Measurements from ENCODE around the gene ASAP2.

The ASAP2 gene

DNA sequence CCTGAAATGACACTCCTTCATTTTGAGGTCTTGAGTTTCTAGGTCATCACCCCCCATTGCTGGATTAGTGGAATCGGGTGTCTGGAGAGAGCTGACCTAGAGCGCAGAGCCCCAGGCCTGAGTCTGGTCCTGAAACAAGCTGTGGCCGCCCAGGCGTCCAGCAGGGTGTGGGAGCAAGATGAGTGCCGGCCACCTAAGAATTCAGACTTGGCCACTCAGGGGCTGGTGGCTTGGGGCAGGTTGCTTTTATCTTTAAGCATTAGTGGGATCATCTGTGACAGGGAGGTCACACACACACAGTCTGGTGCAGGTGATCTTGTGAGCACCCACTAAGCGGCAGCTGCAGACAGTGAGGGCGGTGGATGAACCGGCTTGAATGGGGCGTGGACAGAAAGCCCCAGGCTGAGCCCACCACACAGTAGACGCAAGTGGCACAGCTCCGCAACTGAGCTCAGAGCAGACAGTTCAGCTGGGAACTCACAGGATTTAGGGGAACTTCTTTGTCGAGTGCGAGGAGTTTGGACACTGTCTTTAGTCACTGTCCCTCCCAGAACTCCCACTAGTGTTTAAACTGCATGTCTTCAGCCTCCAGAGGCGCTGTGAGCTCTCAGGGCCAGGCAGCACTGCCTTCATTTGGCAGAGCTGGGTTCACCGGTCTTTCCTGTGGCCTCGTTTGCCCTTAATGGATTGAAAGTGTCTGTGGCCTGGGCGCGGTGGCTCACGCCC is 195.2 kb downstream of the ASAP2 start:
- TF ChIP-seq, protein P1, sequence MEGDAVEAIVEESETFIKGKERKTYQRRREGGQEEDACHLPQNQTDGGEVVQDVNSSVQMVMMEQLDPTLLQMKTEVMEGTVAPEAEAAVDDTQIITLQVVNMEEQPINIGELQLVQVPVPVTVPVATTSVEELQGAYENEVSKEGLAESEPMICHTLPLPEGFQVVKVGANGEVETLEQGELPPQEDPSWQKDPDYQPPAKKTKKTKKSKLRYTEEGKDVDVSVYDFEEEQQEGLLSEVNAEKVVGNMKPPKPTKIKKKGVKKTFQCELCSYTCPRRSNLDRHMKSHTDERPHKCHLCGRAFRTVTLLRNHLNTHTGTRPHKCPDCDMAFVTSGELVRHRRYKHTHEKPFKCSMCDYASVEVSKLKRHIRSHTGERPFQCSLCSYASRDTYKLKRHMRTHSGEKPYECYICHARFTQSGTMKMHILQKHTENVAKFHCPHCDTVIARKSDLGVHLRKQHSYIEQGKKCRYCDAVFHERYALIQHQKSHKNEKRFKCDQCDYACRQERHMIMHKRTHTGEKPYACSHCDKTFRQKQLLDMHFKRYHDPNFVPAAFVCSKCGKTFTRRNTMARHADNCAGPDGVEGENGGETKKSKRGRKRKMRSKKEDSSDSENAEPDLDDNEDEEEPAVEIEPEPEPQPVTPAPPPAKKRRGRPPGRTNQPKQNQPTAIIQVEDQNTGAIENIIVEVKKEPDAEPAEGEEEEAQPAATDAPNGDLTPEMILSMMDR (IDR thresholded peaks at IDR 0.05; ENCODE audit: low read depth, low read length, missing control alignments), result no peak
- H3K36me3 ChIP-seq (replicated peaks), result peaks cover 49% of the 10 kb centered on the region
- in situ Hi-C loops (cut with HindIII; ENCODE audit: low pct_ligation_motif_present, low sequenced_read_pairs), result no loop called here
- no peak overlapping the region for H3K27ac ChIP-seq
- no peak for DNase-seq
- H3K27me3 ChIP-seq (replicated peaks), result no peaks in the 10 kb centered on the region
- no peak overlapping the region for H3K4me3 ChIP-seq (ENCODE audit: low read depth, low read length)

DNA sequence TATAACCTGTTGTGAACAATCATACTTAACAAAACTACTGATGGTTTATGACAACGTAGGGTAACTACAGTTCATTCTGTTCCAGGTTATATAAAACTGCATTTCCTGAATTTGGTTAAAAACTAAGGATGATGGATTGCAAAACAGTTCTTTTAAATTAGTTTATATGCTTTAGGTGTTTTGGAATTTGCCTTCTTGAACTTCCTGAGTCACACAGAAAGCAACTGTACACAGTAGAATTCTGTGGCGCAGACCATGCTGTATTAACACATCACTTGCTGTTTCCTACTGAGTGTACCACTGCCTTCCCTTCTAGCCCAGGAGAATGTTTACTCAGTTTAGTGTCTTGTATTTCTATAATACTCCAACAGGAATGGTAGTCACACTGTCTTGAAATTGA is 197.3 kb downstream of the ASAP2 start:
- Histone ChIP-seq H3K27ac (no peak overlapping the region), H3K27me3 (replicated peaks) (no peaks in the 10 kb centered on the region), H3K4me3 (ENCODE audit: low read depth, low read length) (no peak overlapping the region), H3K36me3 (replicated peaks) (peaks cover 62% of the 10 kb centered on the region)
- TF ChIP-seq, protein P1 (IDR thresholded peaks at IDR 0.05; ENCODE audit: low read depth, low read length, missing control alignments), result no peak
- in situ Hi-C loops (cut with HindIII; ENCODE audit: low pct_ligation_motif_present, low sequenced_read_pairs), result no loop called here
- DNase-seq, result peak; percentile 37

- in situ Hi-C loops (cut with HindIII; ENCODE audit: low pct_ligation_motif_present, low sequenced_read_pairs), result no loop called here
- Histone ChIP-seq H3K36me3 (replicated peaks) (peaks cover 61% of the 10 kb centered on the region), H3K27ac (no peak overlapping the region), H3K27me3 (replicated peaks) (no peaks in the 10 kb centered on the region), H3K4me3 (ENCODE audit: low read depth, low read length) (no peak overlapping the region)
- TF ChIP-seq, protein P1 (IDR thresholded peaks at IDR 0.05; ENCODE audit: low read depth, low read length, missing control alignments), result no peak
- DNase-seq, result no peak
Observed at GRCh38 chr2:9404451-9404850, 197.8 kb downstream of the ASAP2 start.

DNA sequence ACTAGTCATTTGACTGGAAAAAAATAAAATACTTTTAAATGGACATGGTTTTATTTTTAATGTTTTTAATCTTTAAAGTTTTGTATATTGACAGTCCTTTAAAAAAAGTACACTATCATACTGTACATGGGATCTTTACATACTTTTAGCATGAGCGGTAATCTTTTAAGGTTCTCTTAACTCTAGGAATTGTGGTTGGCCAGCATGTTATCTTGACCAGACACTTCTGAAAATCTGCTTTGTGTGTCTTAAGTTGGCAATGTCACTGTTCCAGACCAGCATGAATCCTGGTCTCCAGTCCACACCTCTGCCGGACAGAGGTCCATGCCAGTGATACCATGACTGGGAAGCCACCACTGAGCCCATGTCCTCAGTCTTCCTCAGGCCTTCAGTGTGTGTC is 199.0 kb downstream of the ASAP2 start:
- H3K27ac ChIP-seq, result no peak overlapping the region
- peaks cover 66% of the 10 kb centered on the region for H3K36me3 ChIP-seq (replicated peaks)
- no peaks in the 10 kb centered on the region for H3K27me3 ChIP-seq (replicated peaks)
- DNase-seq, result no peak
- in situ Hi-C loops (cut with HindIII; ENCODE audit: low pct_ligation_motif_present, low sequenced_read_pairs), result no loop called here
- H3K4me3 ChIP-seq (ENCODE audit: low read depth, low read length), result no peak overlapping the region
- TF ChIP-seq, protein P1 (IDR thresholded peaks at IDR 0.05; ENCODE audit: low read depth, low read length, missing control alignments), result no peak

DNA sequence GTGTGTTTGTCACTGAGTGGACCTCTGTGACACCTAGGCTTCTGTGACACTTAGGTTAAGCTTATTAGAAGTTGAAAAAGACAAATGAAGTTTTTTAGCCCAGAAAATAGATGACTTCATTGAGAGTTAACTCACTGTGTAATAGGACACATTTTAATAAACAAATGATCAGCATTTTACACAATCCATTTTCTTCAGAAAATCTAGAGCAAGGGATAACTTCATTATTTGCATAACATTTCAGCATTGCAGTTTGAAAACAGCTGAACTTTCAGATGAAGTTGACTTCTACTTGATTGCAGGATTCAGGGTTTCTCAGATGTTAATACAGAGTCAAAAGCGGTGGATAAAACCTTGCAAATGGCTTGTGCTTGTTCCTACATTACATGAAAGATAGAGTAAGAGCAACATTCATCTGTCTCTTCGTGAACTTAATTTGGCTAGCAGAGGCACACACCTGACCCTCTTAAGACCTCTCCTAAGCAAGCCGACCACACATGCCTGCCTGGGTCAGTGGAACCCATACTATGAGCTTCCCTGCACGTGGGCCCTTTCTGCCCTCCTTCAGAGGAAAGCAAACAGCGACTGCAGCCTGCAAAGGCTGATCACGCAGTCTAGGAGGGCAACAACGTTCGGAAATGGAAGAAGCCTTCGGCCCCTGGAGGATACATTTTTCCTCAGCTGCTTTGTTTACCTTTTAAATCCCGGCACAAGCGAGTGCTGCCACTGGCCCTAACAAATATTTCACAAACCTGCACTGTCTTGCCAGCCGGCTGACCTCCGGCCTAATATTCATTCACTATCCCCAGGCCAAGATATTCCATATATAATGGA is 200.1 kb downstream of the ASAP2 start:
- no peak overlapping the region for H3K27ac ChIP-seq
- H3K27me3 ChIP-seq (replicated peaks), result no peaks in the 10 kb centered on the region
- peaks cover 64% of the 10 kb centered on the region for H3K36me3 ChIP-seq (replicated peaks)
- no peak overlapping the region for H3K4me3 ChIP-seq (ENCODE audit: low read depth, low read length)
- TF ChIP-seq, protein P1 (IDR thresholded peaks at IDR 0.05; ENCODE audit: low read depth, low read length, missing control alignments), result no peak
- DNase-seq, result no peak
- in situ Hi-C loops (cut with HindIII; ENCODE audit: low pct_ligation_motif_present, low sequenced_read_pairs), result no loop called here

Data from brain microvascular endothelial cell (primary cell).